HG03432 (cell line): ENCODE data around the gene TTLL1.

Experiments
- ATAC-seq: cut with Tn5 transposase; IDR thresholded peaks from one replicate; pipeline ENCODE4 v1.9.1; 2021; ENCODE audit warnings: mild to moderate bottlenecking, moderate library complexity; ENCODE audit not compliant: unreplicated experiment

Gene TTLL1

GRCh38 chr22:43088984-43089717 lies at the start of gene TTLL1:
Gene TTLL1, minus strand, starts transcription at chr22:43089391. Its CDS starts 13,805 bp downstream, at chr22:43075586.
- ATAC-seq, result peak; percentile 85

GRCh38 chr22:43136801-43137200 lies 47.6 kb upstream of the TTLL1 start:
- ATAC-seq, result no peak

GRCh38 chr22:43136255-43136654 lies 47.1 kb upstream of the TTLL1 start:
- no peak for ATAC-seq

GRCh38 chr22:43135565-43135964 lies 46.4 kb upstream of the TTLL1 start:
- ATAC-seq, result no peak

- no peak for ATAC-seq
Measured at GRCh38 chr22:43134553-43134952, 45.4 kb upstream of the TTLL1 start.

GRCh38 chr22:43133401-43133800 lies 44.2 kb upstream of the TTLL1 start:
- no peak for ATAC-seq

GRCh38 chr22:43131773-43132501 lies 42.7 kb upstream of the TTLL1 start:
- ATAC-seq, result no peak

- ATAC-seq, result no peak
Measured at GRCh38 chr22:43129426-43130425, 40.5 kb upstream of the TTLL1 start.

GRCh38 chr22:43128928-43129424 lies 39.8 kb upstream of the TTLL1 start:
- ATAC-seq, result no peak

- ATAC-seq, result no peak
Measured at GRCh38 chr22:43128116-43128515, 38.9 kb upstream of the TTLL1 start.

- ATAC-seq, result no peak
Measured at GRCh38 chr22:43127166-43127908, 38.1 kb upstream of the TTLL1 start.

- no peak for ATAC-seq
Measured at GRCh38 chr22:43126501-43127165, 37.4 kb upstream of the TTLL1 start.

GRCh38 chr22:43118953-43119458 lies 29.8 kb upstream of the TTLL1 start:
- ATAC-seq, result peak; percentile 56

- ATAC-seq, result peak; percentile 6
Measured at GRCh38 chr22:43118024-43118849, 29.0 kb upstream of the TTLL1 start.

- ATAC-seq, result no peak
Measured at GRCh38 chr22:43116932-43117331, 27.7 kb upstream of the TTLL1 start.

GRCh38 chr22:43114958-43115357 lies 25.8 kb upstream of the TTLL1 start:
- no peak for ATAC-seq

GRCh38 chr22:43113526-43114251 lies 24.5 kb upstream of the TTLL1 start:
- ATAC-seq, result no peak
